Vagina (tissue), 2 donors: ENCODE measurements around the gene TOX3.

Experiments
- CTCF ChIP-seq, 3 experiments: fragments of 450-650 bp in 2 of 3; fragments of 200-600 bp in 1 of 3; sonication (generic) in 1 of 3; IDR thresholded peaks; one replicate each; pipeline ENCODE4 v1.5.1; 2017 to 2019; ENCODE audit warnings: antibody characterized with exemption in 3 of 3, mild to moderate bottlenecking in 2 of 3, moderate library complexity in 2 of 3
- POLR2A ChIP-seq, 2 donors: fragments of 450-650 bp; IDR thresholded peaks; one replicate each; pipeline ENCODE4 v1.6.1; 2017; ENCODE audit warnings: antibody characterized with exemption in 2 of 2, mild to moderate bottlenecking in 2 of 2, moderate library complexity in 2 of 2
- POLR2AphosphoS5 ChIP-seq, 2 donors: sonication (generic); formaldehyde crosslinking; IDR thresholded peaks; one replicate each; pipeline ENCODE4 v1.9.0; 2017; ENCODE audit warnings: antibody characterized with exemption in 2 of 2, mild to moderate bottlenecking in 2 of 2, low read depth in 1 of 2; ENCODE audit not compliant: insufficient read depth in 1 of 2

GRCh38 chr16:52529226-52529625 lies 17.7 kb downstream of the TOX3 start:
- TF ChIP-seq CTCF (IDR thresholded peaks at IDR 0.05) (no peak), POLR2A (IDR thresholded peaks at IDR 0.05) (no peak), POLR2AphosphoS5 (IDR thresholded peaks at IDR 0.05; ENCODE audit: insufficient read depth in 1 of 2, low read depth in 1 of 2) (no peak)
